ENCODE results near the gene PDK2.
A peak's percentile ranks its signal among the peaks of the same experiment; 100 is the strongest.

The PDK2 gene

GRCh38 chr17:50102164-50102991 is 7.2 kb downstream of the PDK2 start:
- DNase-seq, result no peak

DNA sequence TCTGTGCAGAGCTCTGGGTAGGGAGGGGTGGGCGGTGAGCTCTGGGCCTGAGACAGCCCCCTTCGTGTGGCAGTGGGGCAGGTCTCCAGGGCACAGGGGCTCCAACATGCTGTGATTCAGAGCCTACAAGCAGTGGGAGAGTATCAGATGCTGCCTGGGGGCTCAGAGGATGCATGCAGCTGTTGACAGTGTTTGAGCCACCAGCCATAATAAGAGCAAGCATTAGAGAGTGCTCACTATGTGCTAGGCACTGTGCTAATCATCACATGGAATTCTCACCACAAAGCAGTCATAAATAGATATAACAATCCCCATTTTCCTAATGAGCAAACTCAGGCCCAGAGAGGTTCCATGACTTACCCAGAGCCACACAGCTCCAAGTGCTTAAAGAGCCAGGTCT is 8.1 kb downstream of the PDK2 start:
- no peak for DNase-seq

DNA sequence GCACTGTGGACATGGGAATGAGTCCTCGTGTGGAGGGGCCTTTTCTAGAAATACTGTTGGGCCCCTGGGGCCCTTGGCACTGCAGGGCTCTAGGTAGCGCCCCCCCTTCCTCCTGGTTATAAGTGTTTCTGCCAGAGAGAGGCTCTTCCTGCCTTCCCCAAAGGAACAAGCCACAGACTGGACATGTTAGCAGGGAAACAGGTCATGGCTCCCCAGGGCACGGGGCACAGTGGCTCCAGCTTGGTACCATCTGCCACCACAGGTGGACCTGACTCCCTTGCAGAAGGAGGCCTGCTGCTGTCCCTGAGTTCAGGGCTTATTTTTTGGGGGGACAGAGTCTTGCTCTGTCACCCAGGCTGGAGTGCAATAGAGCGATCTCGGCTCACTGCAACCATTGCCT is 8.8 kb downstream of the PDK2 start:
- no peak for DNase-seq

- DNase-seq, result no peak
Measured at GRCh38 chr17:50105811-50106210, 10.7 kb downstream of the PDK2 start.

- DNase-seq, result no peak
Measured at GRCh38 chr17:50106393-50107131, 11.4 kb downstream of the PDK2 start.

GRCh38 chr17:50107790-50108414 is 12.8 kb downstream of the PDK2 start:
- DNase-seq, result peak; percentile 44

DNA sequence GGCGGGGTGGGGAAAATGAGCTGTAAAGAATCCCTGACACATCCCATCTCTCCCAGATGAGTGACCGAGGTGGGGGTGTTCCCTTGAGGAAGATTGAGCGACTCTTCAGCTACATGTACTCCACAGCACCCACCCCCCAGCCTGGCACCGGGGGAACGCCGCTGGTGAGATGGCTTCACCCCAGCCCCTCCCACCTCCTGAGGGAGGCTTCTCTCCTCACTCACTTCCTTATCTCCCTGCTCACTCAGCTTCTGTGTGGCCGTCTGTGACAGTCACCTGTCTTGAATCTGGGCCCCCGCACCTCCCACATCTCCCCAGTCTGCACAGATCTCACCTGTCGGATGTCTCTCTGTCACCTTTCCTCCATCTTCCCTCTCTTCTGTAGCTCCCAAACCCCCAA is 13.4 kb downstream of the PDK2 start:
- DNase-seq, result no peak

GRCh38 chr17:50109207-50109606 is 14.1 kb downstream of the PDK2 start:
- DNase-seq, result no peak

GRCh38 chr17:50109785-50110184 is 14.6 kb downstream of the PDK2 start:
- no peak for DNase-seq

- no peak for DNase-seq
Measured at GRCh38 chr17:50110591-50111349, 15.6 kb downstream of the PDK2 start.

DNA sequence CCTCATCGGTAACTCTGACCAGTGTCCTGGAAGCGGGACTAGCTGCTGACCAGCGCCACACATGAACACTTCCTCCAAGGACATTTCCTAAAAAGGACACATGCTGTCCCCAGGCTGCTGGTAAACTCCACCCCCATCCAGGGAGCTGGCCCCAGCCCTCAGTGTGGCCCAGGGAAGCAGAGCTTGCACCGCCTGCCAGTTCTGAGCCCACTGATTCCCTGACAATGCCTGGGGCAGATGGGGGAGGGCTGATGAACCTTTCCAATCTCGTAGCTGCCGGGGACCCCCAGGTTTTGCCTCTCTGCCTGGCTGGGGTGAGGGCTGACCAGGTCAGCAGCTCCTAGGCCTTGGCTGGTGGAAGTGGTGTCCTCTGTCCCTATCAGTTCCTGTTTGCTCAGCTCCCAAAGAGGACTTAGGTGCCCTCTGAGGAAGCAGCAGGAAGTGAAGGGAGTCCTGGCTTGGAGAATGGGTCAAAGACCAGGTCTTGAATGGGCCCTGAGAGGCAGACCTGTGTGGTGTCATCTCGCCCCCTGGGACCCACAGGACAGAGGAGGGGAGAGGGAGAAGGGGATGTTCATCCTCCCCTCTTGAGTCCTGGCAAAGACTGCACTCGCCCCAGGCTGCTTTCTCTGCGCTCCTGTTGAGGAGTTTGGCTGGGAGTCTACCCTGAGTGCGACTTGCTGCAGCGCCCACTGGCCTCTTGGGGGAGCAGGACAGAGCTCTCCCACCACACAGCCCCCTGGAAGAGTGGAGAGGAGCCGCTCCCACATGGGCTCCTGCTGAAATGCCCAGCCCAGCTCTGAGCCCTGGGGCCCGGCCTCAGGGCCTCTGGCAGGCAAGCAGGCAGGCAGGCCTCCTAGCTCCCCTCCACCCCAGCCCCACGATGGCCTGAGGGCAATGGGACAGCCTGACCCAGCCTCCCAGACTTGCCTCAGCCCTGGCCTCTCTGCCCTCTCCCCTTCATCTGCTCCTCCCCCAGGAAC is 16.8 kb downstream of the PDK2 start:
- no peak for DNase-seq

DNA sequence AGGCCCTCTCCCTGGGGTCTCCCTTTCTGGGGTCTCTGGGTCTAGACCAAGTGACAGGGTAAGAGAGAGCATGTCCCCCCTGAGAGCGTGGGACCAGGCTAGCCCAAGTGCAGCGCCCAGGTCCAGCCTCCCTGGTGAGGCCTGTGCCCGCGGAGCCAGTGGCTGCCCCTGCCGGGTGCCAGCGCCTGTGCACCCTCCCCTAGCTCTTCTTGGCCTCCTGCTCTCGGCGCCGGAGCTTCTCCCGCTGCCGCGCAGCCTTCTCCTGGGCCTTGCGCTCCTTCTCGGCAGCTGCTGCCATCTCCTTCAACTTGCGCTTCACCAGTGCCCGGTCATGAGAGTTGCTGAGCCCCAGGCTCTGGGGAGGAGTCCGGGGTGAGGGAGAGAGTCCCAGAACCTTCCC is 17.5 kb downstream of the PDK2 start:
- no peak for DNase-seq

DNA sequence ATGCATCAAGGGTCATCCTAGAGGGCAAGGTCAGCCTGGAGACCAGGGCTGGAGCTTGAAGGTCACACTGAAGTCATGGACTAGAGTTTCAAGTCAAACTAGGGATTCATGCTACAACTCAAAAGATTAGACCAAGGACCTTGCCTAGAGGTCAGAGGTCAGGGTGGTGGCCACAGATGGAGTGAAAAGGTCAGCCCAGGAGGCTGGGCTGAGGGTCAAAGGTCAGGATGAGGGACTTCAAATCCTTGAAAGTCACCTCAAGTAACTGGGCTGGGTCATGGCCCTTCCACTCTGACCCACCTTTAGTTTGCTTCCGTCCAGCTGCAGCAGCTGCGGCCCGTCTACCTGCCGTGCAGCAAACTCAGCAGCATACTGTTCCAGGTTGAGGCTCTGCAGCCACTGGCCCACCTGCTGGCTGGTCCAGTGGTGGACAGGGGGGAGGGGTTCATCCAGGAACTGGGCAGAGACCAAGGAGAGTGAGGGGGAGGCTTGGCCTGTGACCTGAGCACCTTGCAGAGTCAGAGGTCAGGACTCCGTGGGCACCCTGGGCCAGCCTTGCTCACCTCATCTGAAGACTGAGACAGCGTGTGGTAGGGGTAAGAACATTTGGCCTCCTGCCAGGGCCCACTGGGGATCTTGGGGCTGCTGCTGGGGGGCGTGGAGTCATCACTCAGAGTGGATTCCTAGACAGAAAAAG is 18.6 kb downstream of the PDK2 start:
- DNase-seq, result no peak

GRCh38 chr17:50114401-50114800 is 19.2 kb downstream of the PDK2 start:
- no peak for DNase-seq

GRCh38 chr17:50114849-50115357 is 19.8 kb downstream of the PDK2 start:
- peak; percentile 60 for DNase-seq

- DNase-seq, result no peak
Measured at GRCh38 chr17:50115756-50116155, 20.6 kb downstream of the PDK2 start.

GRCh38 chr17:50117202-50118051 is 22.3 kb downstream of the PDK2 start:
- DNase-seq, result peak; percentile 63

- DNase-seq, result no peak
Measured at GRCh38 chr17:50118076-50118827, 23.1 kb downstream of the PDK2 start.

DNA sequence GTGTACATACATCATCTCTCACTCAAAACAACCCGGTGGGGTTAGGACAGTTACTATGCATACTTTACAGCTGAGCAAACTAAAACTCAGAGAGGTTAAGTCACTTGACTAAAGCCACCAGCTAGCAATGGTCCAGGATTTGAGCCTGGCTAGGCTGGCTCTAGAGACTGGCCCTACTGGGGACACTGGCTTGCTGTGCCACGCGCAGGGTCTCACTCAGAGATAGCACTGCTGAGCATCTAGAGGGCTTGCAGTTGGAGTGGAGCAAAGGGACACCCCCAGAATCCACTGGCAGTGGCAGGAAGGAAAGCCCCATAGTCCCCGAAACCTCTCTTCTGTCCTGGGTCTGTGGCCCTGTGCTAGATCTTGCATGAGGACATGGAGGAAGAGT is 23.7 kb downstream of the PDK2 start:
- DNase-seq, result no peak
